Measurements from ENCODE around the gene TACC3. TPM values are rescaled to one million over a fixed set of nuclear protein-coding genes. Genes with fewer than 3 reads are reported as not detected.

Gene TACC3
- total RNA-seq: 3.2 and 3.3 TPM in 2 replicates

GRCh38 chr4:1721003-1721665 is at the start of gene TACC3, which contains the start of gene TMEM129:
TACC3 (plus strand) TSS chr4:1721521; CDS start chr4:1723422, 1,901 bp downstream.
TMEM129 (minus strand) TSS chr4:1721323; CDS start chr4:1720837, 486 bp downstream.

GRCh38 chr4:1683736-1684505 is 37.4 kb upstream of the TACC3 start, which contains the start of gene FAM53A:
FAM53A (minus strand) TSS chr4:1684313; CDS start chr4:1668741, 15,572 bp downstream.

GRCh38 chr4:1712216-1713002 is 8.9 kb upstream of the TACC3 start, which contains the start of gene SLBP:
SLBP (minus strand) TSS chr4:1712319; CDS start chr4:1712188, 131 bp downstream.

GRCh38 chr4:1792832-1793495 is 71.6 kb downstream of the TACC3 start, which contains the start of gene FGFR3:
FGFR3 (plus strand) TSS chr4:1793293; CDS start chr4:1793935, 642 bp downstream.

Small RNA genes lying within 50 kb of the gene (small RNA-seq; reads per million reads assigned to genes)
- not detected for gene RF00019

Other genes starting within 250 kb of the TACC3 start
- 3.7 and 4.0 TPM in 2 replicates for gene FAM53A, start 37.2 kb upstream of the TACC3 start, total RNA-seq
- gene SLBP, start 9.2 kb upstream of the TACC3 start, total RNA-seq: 38.9 and 39.2 TPM in 2 replicates
- gene TMEM129, start 198 bp upstream of the TACC3 start, total RNA-seq: 46.7 and 49.7 TPM in 2 replicates
- gene FGFR3, start 71.8 kb downstream of the TACC3 start, total RNA-seq: 0.12 and 0.32 TPM in 2 replicates
- 74.6 and 80.8 TPM in 2 replicates for gene LETM1, start 134.6 kb downstream of the TACC3 start, total RNA-seq
- 84.3 and 86.0 TPM in 2 replicates for gene NSD2, start 149.9 kb downstream of the TACC3 start, total RNA-seq